Measurements from ENCODE around the gene CLEC20A.

The CLEC20A gene

DNA sequence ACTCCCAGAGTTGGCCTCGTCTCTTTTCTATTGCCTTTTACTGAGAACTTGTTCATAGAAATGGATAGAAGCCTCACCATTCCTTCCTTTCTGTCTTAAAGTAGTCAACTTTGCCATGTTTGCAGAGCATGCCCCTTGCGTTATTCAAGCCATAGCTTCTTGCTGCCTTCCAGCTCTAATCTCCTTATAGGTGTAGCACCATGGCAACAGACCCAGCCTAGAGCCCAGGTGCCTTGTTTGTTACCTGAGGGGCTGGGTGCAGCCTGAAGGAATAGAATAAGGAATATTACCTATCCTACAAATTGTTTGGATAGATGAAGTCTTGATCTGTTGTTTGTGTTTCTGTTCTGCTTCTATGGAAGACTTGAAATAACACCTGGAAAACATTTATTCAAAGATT, 59.9 kb downstream of the CLEC20A start:
- Histone ChIP-seq H3K4me3 (ENCODE audit: low read length, poor library complexity, severe bottlenecking) (no peak overlapping the region), H2AFZ (ENCODE audit: low read length) (no peak overlapping the region), H3K4me1 (ENCODE audit: insufficient read depth, low read length, poor library complexity, severe bottlenecking) (no peaks in the 10 kb centered on the region), H3F3A (ENCODE audit: low read depth) (no peaks in the 10 kb centered on the region), H3K36me3 (ENCODE audit: insufficient read depth, low read length) (no peaks in the 10 kb centered on the region), H3K79me2 (ENCODE audit: insufficient read depth, low read length) (no peaks in the 10 kb centered on the region), H3K9me2 (replicated peaks; ENCODE audit: low read depth, low read length) (no peaks in the 10 kb centered on the region), H3K9me3 (ENCODE audit: insufficient read depth, low read depth, low read length) (peaks cover 5% of the 10 kb centered on the region; the same call in 1 of the 2 replicates), H3K4me2 (ENCODE audit: low read depth, low read length, poor library complexity, severe bottlenecking) (no peak overlapping the region), H4K20me1 (ENCODE audit: insufficient read depth, low read length, poor library complexity, severe bottlenecking) (no peaks in the 10 kb centered on the region), H3K9ac (ENCODE audit: low read depth, low read length, poor library complexity, severe bottlenecking) (no peak overlapping the region), H3K27me3 (ENCODE audit: insufficient read depth, low read length, poor library complexity, severe bottlenecking) (no peaks in the 10 kb centered on the region)
- TF ChIP-seq, protein P1, sequence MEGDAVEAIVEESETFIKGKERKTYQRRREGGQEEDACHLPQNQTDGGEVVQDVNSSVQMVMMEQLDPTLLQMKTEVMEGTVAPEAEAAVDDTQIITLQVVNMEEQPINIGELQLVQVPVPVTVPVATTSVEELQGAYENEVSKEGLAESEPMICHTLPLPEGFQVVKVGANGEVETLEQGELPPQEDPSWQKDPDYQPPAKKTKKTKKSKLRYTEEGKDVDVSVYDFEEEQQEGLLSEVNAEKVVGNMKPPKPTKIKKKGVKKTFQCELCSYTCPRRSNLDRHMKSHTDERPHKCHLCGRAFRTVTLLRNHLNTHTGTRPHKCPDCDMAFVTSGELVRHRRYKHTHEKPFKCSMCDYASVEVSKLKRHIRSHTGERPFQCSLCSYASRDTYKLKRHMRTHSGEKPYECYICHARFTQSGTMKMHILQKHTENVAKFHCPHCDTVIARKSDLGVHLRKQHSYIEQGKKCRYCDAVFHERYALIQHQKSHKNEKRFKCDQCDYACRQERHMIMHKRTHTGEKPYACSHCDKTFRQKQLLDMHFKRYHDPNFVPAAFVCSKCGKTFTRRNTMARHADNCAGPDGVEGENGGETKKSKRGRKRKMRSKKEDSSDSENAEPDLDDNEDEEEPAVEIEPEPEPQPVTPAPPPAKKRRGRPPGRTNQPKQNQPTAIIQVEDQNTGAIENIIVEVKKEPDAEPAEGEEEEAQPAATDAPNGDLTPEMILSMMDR (conservative IDR thresholded peaks at IDR 0.05; ENCODE audit: low read length): no peak
- no peak for TF ChIP-seq EZH2phosphoT487 (IDR thresholded peaks at IDR 0.05; ENCODE audit: borderline replicate concordance)

DNA sequence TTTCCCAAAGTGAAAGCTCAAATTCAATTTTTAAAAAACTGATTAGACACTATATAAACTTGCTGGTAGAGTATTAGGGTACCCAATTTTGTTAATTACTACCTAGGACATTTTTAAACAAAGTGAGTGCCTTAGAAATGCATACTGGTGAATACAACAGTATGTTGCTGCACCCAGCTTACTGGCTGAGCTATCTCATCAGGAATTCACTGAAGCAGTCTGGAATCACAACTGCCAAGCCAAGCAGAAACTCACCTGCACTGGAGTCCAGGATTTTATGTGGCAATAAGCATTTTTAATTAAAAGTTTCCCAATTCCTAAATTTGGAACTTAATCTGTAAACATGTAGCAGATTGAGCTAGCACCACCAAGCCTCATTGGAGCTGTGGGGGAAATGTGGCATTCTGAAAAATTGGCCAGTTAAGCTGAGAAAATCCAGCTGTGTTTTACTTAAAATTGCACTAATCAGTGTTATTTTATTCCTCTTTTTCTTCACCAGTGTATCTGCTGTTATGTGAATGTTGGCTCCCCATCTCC, 61.8 kb downstream of the CLEC20A start:
- Histone ChIP-seq H3K4me3 (ENCODE audit: low read length, poor library complexity, severe bottlenecking) (no peak overlapping the region), H3K9me3 (ENCODE audit: insufficient read depth, low read depth, low read length) (no peaks in the 10 kb centered on the region), H3K27me3 (ENCODE audit: insufficient read depth, low read length, poor library complexity, severe bottlenecking) (no peaks in the 10 kb centered on the region), H3K79me2 (ENCODE audit: insufficient read depth, low read length) (no peaks in the 10 kb centered on the region), H3K4me1 (ENCODE audit: insufficient read depth, low read length, poor library complexity, severe bottlenecking) (no peaks in the 10 kb centered on the region), H4K20me1 (ENCODE audit: insufficient read depth, low read length, poor library complexity, severe bottlenecking) (no peaks in the 10 kb centered on the region), H3K9me2 (replicated peaks; ENCODE audit: low read depth, low read length) (no peaks in the 10 kb centered on the region), H3K4me2 (ENCODE audit: low read depth, low read length, poor library complexity, severe bottlenecking) (no peak overlapping the region), H3K9ac (ENCODE audit: low read depth, low read length, poor library complexity, severe bottlenecking) (no peak overlapping the region), H2AFZ (ENCODE audit: low read length) (no peak overlapping the region), H3F3A (ENCODE audit: low read depth) (no peaks in the 10 kb centered on the region), H3K36me3 (ENCODE audit: insufficient read depth, low read length) (no peaks in the 10 kb centered on the region)
- TF ChIP-seq, protein P1 (conservative IDR thresholded peaks at IDR 0.05; ENCODE audit: low read length): no peak
- no peak for TF ChIP-seq EZH2phosphoT487 (IDR thresholded peaks at IDR 0.05; ENCODE audit: borderline replicate concordance)

DNA sequence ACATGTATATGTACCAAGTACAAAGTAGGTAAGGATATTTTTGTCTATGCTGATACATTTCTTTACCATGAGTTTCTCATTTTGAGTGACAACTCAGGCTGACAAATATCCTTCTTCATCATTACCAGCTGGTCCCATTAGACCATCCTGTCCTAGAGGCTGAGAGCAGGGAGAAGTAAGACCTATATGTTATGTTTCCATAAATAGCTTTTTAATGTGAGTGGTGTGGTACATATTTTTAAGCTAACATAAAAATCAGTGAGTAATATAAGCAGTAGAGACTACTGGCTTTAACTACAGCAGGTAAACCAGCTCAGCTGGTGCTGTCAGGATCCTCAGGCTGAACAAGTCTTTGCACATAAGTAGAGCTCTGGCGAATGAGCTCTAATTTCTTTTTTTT, 62.4 kb downstream of the CLEC20A start:
- no peak overlapping the region for H2AFZ ChIP-seq (ENCODE audit: low read length)
- no peak overlapping the region for H3K9ac ChIP-seq (ENCODE audit: low read depth, low read length, poor library complexity, severe bottlenecking)
- no peaks in the 10 kb centered on the region for H3K9me3 ChIP-seq (ENCODE audit: insufficient read depth, low read depth, low read length)
- H4K20me1 ChIP-seq (ENCODE audit: insufficient read depth, low read length, poor library complexity, severe bottlenecking): no peaks in the 10 kb centered on the region
- H3K9me2 ChIP-seq (replicated peaks; ENCODE audit: low read depth, low read length): no peaks in the 10 kb centered on the region
- H3K4me3 ChIP-seq (ENCODE audit: low read length, poor library complexity, severe bottlenecking): no peak overlapping the region
- H3K27me3 ChIP-seq (ENCODE audit: insufficient read depth, low read length, poor library complexity, severe bottlenecking): no peaks in the 10 kb centered on the region
- no peaks in the 10 kb centered on the region for H3K4me1 ChIP-seq (ENCODE audit: insufficient read depth, low read length, poor library complexity, severe bottlenecking)
- H3K4me2 ChIP-seq (ENCODE audit: low read depth, low read length, poor library complexity, severe bottlenecking): no peak overlapping the region
- H3K36me3 ChIP-seq (ENCODE audit: insufficient read depth, low read length): no peaks in the 10 kb centered on the region
- TF ChIP-seq EZH2phosphoT487 (IDR thresholded peaks at IDR 0.05; ENCODE audit: borderline replicate concordance): no peak
- TF ChIP-seq, protein P1 (conservative IDR thresholded peaks at IDR 0.05; ENCODE audit: low read length): no peak
- no peaks in the 10 kb centered on the region for H3F3A ChIP-seq (ENCODE audit: low read depth)
- H3K79me2 ChIP-seq (ENCODE audit: insufficient read depth, low read length): no peaks in the 10 kb centered on the region
